Measurements from ENCODE around the gene TMEM44.

The TMEM44 gene

GRCh38 chr3:194633349-194634004, at the start of gene TMEM44:
TMEM44 (minus strand) TSS chr3:194633419; CDS start chr3:194633215, 204 bp downstream.
- DNase-seq (ENCODE audit: low read depth in 2 of 3, low spot score in 1 of 3) = peak; percentile 33 to 50 (median 38)

- peak; percentile 50 to 65 (median 53) for DNase-seq (ENCODE audit: low read depth in 2 of 3, low spot score in 1 of 3)
Observed at GRCh38 chr3:194682694-194683310, 49.6 kb upstream of the TMEM44 start.

- no peak for DNase-seq (ENCODE audit: low read depth in 2 of 3, low spot score in 1 of 3)
Observed at GRCh38 chr3:194682189-194682693, 49.0 kb upstream of the TMEM44 start.

GRCh38 chr3:194680888-194681615, 47.8 kb upstream of the TMEM44 start:
- DNase-seq (ENCODE audit: low read depth in 2 of 3, low spot score in 1 of 3) = no peak

GRCh38 chr3:194676471-194676870, 43.3 kb upstream of the TMEM44 start:
- no peak for DNase-seq (ENCODE audit: low read depth in 2 of 3, low spot score in 1 of 3)

- peak in 1 of 3 donors; percentile 12 for DNase-seq (ENCODE audit: low read depth in 2 of 3, low spot score in 1 of 3)
Observed at GRCh38 chr3:194675680-194676079, 42.5 kb upstream of the TMEM44 start.

GRCh38 chr3:194675081-194675640, 41.9 kb upstream of the TMEM44 start:
- DNase-seq (ENCODE audit: low read depth in 2 of 3, low spot score in 1 of 3) = peak; percentile 59 to 72 (median 61)

- DNase-seq (ENCODE audit: low read depth in 2 of 3, low spot score in 1 of 3) = no peak
Observed at GRCh38 chr3:194673761-194674160, 40.5 kb upstream of the TMEM44 start.

GRCh38 chr3:194672876-194673275, 39.7 kb upstream of the TMEM44 start:
- DNase-seq (ENCODE audit: low read depth in 2 of 3, low spot score in 1 of 3) = no peak

GRCh38 chr3:194671900-194672808, 38.9 kb upstream of the TMEM44 start, which contains the start of gene LSG1:
LSG1 (minus strand) TSS chr3:194672191; CDS start chr3:194672162, 29 bp downstream.
- DNase-seq (ENCODE audit: low read depth in 2 of 3, low spot score in 1 of 3) = peak; percentile 79 to 92 (median 86)

- DNase-seq (ENCODE audit: low read depth in 2 of 3, low spot score in 1 of 3) = no peak
Observed at GRCh38 chr3:194671511-194671899, 38.3 kb upstream of the TMEM44 start.

- DNase-seq (ENCODE audit: low read depth in 2 of 3, low spot score in 1 of 3) = no peak
Observed at GRCh38 chr3:194667363-194667762, 34.1 kb upstream of the TMEM44 start.

GRCh38 chr3:194664857-194665256, 31.6 kb upstream of the TMEM44 start:
- no peak for DNase-seq (ENCODE audit: low read depth in 2 of 3, low spot score in 1 of 3)

- DNase-seq (ENCODE audit: low read depth in 2 of 3, low spot score in 1 of 3) = no peak
Observed at GRCh38 chr3:194661946-194662345, 28.7 kb upstream of the TMEM44 start.

GRCh38 chr3:194661374-194661773, 28.2 kb upstream of the TMEM44 start:
- no peak for DNase-seq (ENCODE audit: low read depth in 2 of 3, low spot score in 1 of 3)

- no peak for DNase-seq (ENCODE audit: low read depth in 2 of 3, low spot score in 1 of 3)
Observed at GRCh38 chr3:194659778-194660177, 26.6 kb upstream of the TMEM44 start.

GRCh38 chr3:194658477-194659242, 25.4 kb upstream of the TMEM44 start:
- DNase-seq (ENCODE audit: low read depth in 2 of 3, low spot score in 1 of 3) = no peak

- DNase-seq (ENCODE audit: low read depth in 2 of 3, low spot score in 1 of 3) = no peak
Observed at GRCh38 chr3:194657439-194657838, 24.2 kb upstream of the TMEM44 start.

GRCh38 chr3:194654443-194654842, 21.2 kb upstream of the TMEM44 start:
- DNase-seq (ENCODE audit: low read depth in 2 of 3, low spot score in 1 of 3) = no peak

GRCh38 chr3:194647747-194648146, 14.5 kb upstream of the TMEM44 start:
- DNase-seq (ENCODE audit: low read depth in 2 of 3, low spot score in 1 of 3) = no peak
